ENCODE results near the gene PRKG1. TPM values are rescaled to one million over a fixed set of nuclear protein-coding genes. Genes with fewer than 3 reads are reported as not detected.
"Not testable (repeated sequence)": the region's sequence is repeated elsewhere in the genome, so short reads cannot be mapped to it uniquely, and the experiment has no call there.

Gene PRKG1
- total and polyA plus RNA-seq, 2 experiments from 2014 or later: 10.7 to 21.8 TPM

- WGBS, 2 experiments (ENCODE audit: low coverage in 1 of 2, low lambda C conversion rate in 2 of 2, missing lambda C conversion rate in 2 of 2): 94 to 100% methylated on average over 1 of the region's 1 CpG
- DNase-seq: no peak
- in situ Hi-C loops (cut with MboI): no loop called here
- Histone ChIP-seq H3K9me3 (ENCODE audit: low read depth) (no peaks in the 10 kb centered on the region), H2AFZ (no peak overlapping the region), H3K4me1 (ENCODE audit: insufficient read depth) (no peaks in the 10 kb centered on the region), H4K20me1 (ENCODE audit: insufficient read depth) (no peaks in the 10 kb centered on the region), H3K27ac (no peak overlapping the region), H3K4me3 (no peak overlapping the region), H3F3A (ENCODE audit: insufficient read depth) (no peaks in the 10 kb centered on the region), H3K9ac (no peak overlapping the region), H3K36me3 (ENCODE audit: low read depth) (no peaks in the 10 kb centered on the region), H3K9me2 (ENCODE audit: insufficient read depth) (no peaks in the 10 kb centered on the region), H3K79me2 (ENCODE audit: insufficient read depth) (no peaks in the 10 kb centered on the region), H3K4me2 (ENCODE audit: unreplicated experiment) (no peak overlapping the region), H3K27me3 (replicated peaks; ENCODE audit: insufficient read depth) (no peaks in the 10 kb centered on the region)
- TF ChIP-seq EZH2phosphoT487 (IDR thresholded peaks at IDR 0.05; ENCODE audit: insufficient read depth, low read depth) (no peak), EZH2 (IDR thresholded peaks at IDR 0.05; ENCODE audit: insufficient read depth, poor library complexity, severe bottlenecking) (no peak)
Observed at GRCh38 chr10:52239771-52240170, 1165.5 kb downstream of the PRKG1 start.

- Histone ChIP-seq H3K27me3 (replicated peaks; ENCODE audit: insufficient read depth) (no peaks in the 10 kb centered on the region), H3K9ac (no peak overlapping the region), H3K9me2 (ENCODE audit: insufficient read depth) (no peaks in the 10 kb centered on the region), H3K4me1 (ENCODE audit: insufficient read depth) (no peaks in the 10 kb centered on the region), H3K79me2 (ENCODE audit: insufficient read depth) (no peaks in the 10 kb centered on the region), H3K4me3 (no peak overlapping the region), H3K36me3 (ENCODE audit: low read depth) (no peaks in the 10 kb centered on the region), H3K4me2 (ENCODE audit: unreplicated experiment) (no peak overlapping the region), H3K9me3 (ENCODE audit: low read depth) (no peaks in the 10 kb centered on the region), H3K27ac (no peak overlapping the region), H3F3A (ENCODE audit: insufficient read depth) (no peaks in the 10 kb centered on the region), H2AFZ (no peak overlapping the region), H4K20me1 (ENCODE audit: insufficient read depth) (no peaks in the 10 kb centered on the region)
- 77 to 78% methylated on average over 2 of the region's 2 CpGs for WGBS, 2 experiments (ENCODE audit: low coverage in 1 of 2, low lambda C conversion rate in 2 of 2, missing lambda C conversion rate in 2 of 2)
- in situ Hi-C loops (cut with MboI): no loop called here
- TF ChIP-seq EZH2 (IDR thresholded peaks at IDR 0.05; ENCODE audit: insufficient read depth, poor library complexity, severe bottlenecking) (no peak), EZH2phosphoT487 (IDR thresholded peaks at IDR 0.05; ENCODE audit: insufficient read depth, low read depth) (no peak)
- no peak for DNase-seq
Observed at GRCh38 chr10:52245547-52245946, 1171.3 kb downstream of the PRKG1 start.

GRCh38 chr10:52247929-52248328 is 1173.6 kb downstream of the PRKG1 start:
- in situ Hi-C loops (cut with MboI); H3K27me3 ChIP-seq (replicated peaks; ENCODE audit: insufficient read depth); H3K79me2 ChIP-seq (ENCODE audit: insufficient read depth); H3F3A ChIP-seq (ENCODE audit: insufficient read depth); H3K9me2 ChIP-seq (ENCODE audit: insufficient read depth); DNase-seq; H3K9ac ChIP-seq; H3K4me2 ChIP-seq (ENCODE audit: unreplicated experiment); H3K27ac ChIP-seq; H4K20me1 ChIP-seq (ENCODE audit: insufficient read depth); H3K4me3 ChIP-seq; H3K36me3 ChIP-seq (ENCODE audit: low read depth); H2AFZ ChIP-seq; H3K9me3 ChIP-seq (ENCODE audit: low read depth); H3K4me1 ChIP-seq (ENCODE audit: insufficient read depth): not testable (repeated sequence)
- 78 to 82% methylated on average over 7 of the region's 7 CpGs for WGBS, 2 experiments (ENCODE audit: low coverage in 1 of 2, low lambda C conversion rate in 2 of 2, missing lambda C conversion rate in 2 of 2)

- TF ChIP-seq EZH2 (IDR thresholded peaks at IDR 0.05; ENCODE audit: insufficient read depth, poor library complexity, severe bottlenecking): no peak
- no peak for TF ChIP-seq EZH2phosphoT487 (IDR thresholded peaks at IDR 0.05; ENCODE audit: insufficient read depth, low read depth)
- H4K20me1 ChIP-seq (ENCODE audit: insufficient read depth): no peaks in the 10 kb centered on the region
- H3K9ac ChIP-seq: no peak overlapping the region
- H2AFZ ChIP-seq: no peak overlapping the region
- H3K4me3 ChIP-seq: no peak overlapping the region
- H3K4me1 ChIP-seq (ENCODE audit: insufficient read depth): no peaks in the 10 kb centered on the region
- no peaks in the 10 kb centered on the region for H3K79me2 ChIP-seq (ENCODE audit: insufficient read depth)
- no peak overlapping the region for H3K27ac ChIP-seq
- in situ Hi-C loops (cut with MboI): no loop called here
- H3K9me2 ChIP-seq (ENCODE audit: insufficient read depth): no peaks in the 10 kb centered on the region
- WGBS, 2 experiments (ENCODE audit: low coverage in 1 of 2, low lambda C conversion rate in 2 of 2, missing lambda C conversion rate in 2 of 2): 88 to 90% methylated on average over 4 of the region's 4 CpGs
- H3F3A ChIP-seq (ENCODE audit: insufficient read depth): no peaks in the 10 kb centered on the region
- no peaks in the 10 kb centered on the region for H3K9me3 ChIP-seq (ENCODE audit: low read depth)
- H3K27me3 ChIP-seq (replicated peaks; ENCODE audit: insufficient read depth): no peaks in the 10 kb centered on the region
- H3K36me3 ChIP-seq (ENCODE audit: low read depth): no peaks in the 10 kb centered on the region
- no peak overlapping the region for H3K4me2 ChIP-seq (ENCODE audit: unreplicated experiment)
- no peak for DNase-seq
Observed at GRCh38 chr10:52248697-52249306, 1174.5 kb downstream of the PRKG1 start.

GRCh38 chr10:52249850-52250395 is 1175.6 kb downstream of the PRKG1 start:
- no peaks in the 10 kb centered on the region for H4K20me1 ChIP-seq (ENCODE audit: insufficient read depth)
- TF ChIP-seq EZH2 (IDR thresholded peaks at IDR 0.05; ENCODE audit: insufficient read depth, poor library complexity, severe bottlenecking) (no peak), EZH2phosphoT487 (IDR thresholded peaks at IDR 0.05; ENCODE audit: insufficient read depth, low read depth) (no peak)
- no peak overlapping the region for H3K4me2 ChIP-seq (ENCODE audit: unreplicated experiment)
- no peak overlapping the region for H3K4me3 ChIP-seq
- H2AFZ ChIP-seq: no peak overlapping the region
- no peak overlapping the region for H3K9ac ChIP-seq
- no peaks in the 10 kb centered on the region for H3K27me3 ChIP-seq (replicated peaks; ENCODE audit: insufficient read depth)
- H3K9me3 ChIP-seq (ENCODE audit: low read depth): no peaks in the 10 kb centered on the region
- WGBS, 2 experiments (ENCODE audit: low coverage in 1 of 2, low lambda C conversion rate in 2 of 2, missing lambda C conversion rate in 2 of 2): 75 to 79% methylated on average over 6 of the region's 6 CpGs
- H3K27ac ChIP-seq: no peak overlapping the region
- H3K79me2 ChIP-seq (ENCODE audit: insufficient read depth): no peaks in the 10 kb centered on the region
- in situ Hi-C loops (cut with MboI): no loop called here
- H3K4me1 ChIP-seq (ENCODE audit: insufficient read depth): no peaks in the 10 kb centered on the region
- H3F3A ChIP-seq (ENCODE audit: insufficient read depth): no peaks in the 10 kb centered on the region
- DNase-seq: no peak
- no peaks in the 10 kb centered on the region for H3K9me2 ChIP-seq (ENCODE audit: insufficient read depth)
- no peaks in the 10 kb centered on the region for H3K36me3 ChIP-seq (ENCODE audit: low read depth)

Data from GM23248 (cell line).